ENCODE data around the gene UBXN2A. TPM values are rescaled to one million over a fixed set of nuclear protein-coding genes. Genes with fewer than 3 reads are reported as not detected.
"Not testable (repeated sequence)": the region's sequence is repeated elsewhere in the genome, so short reads cannot be mapped to it uniquely, and the experiment has no call there.

Gene UBXN2A
- polyA plus RNA-seq, 3 donors = 2.0 to 6.8 (median 5.5) TPM

- H2AFZ ChIP-seq (ENCODE audit: insufficient read depth, low read depth, low read length, poor library complexity, severe bottlenecking) = no peak overlapping the region
- Mint-ChIP-seq H3K4me3 (no peak overlapping the region), H3K9me3 (peaks cover 0 to 17% (median 2%) of the 10 kb centered on the region in 7 donors), H3K27ac (no peak overlapping the region), H3K27me3 (ENCODE audit: low read depth in 3 of 3) (peaks cover 37 to 52% (median 47%) of the 10 kb centered on the region in 3 donors), H3K4me1 (peaks cover 11% of the 10 kb centered on the region), H3K36me3 (peaks cover 0 to 8% of the 10 kb centered on the region in 2 donors)
- peaks cover 9 to 14% of the 10 kb centered on the region in 2 donors for H3K4me1 ChIP-seq (ENCODE audit: control insufficient read depth in 1 of 2, insufficient read depth in 2 of 2, low read length in 2 of 2)
- no peak overlapping the region for H3K27ac ChIP-seq (ENCODE audit: low read depth in 1 of 2, low read length in 2 of 2)
- peaks cover 26 to 40% of the 10 kb centered on the region in 2 donors for H3K27me3 ChIP-seq (ENCODE audit: control insufficient read depth in 2 of 2, insufficient read depth in 2 of 2, low read length in 2 of 2)
- intact Hi-C loops (cut with micrococcal nuclease) = no loop called here
- no peaks in the 10 kb centered on the region for H3K79me2 ChIP-seq (ENCODE audit: insufficient read depth, low read length)
- no peaks in the 10 kb centered on the region for H3K36me3 ChIP-seq (replicated peaks in 1 of 2; ENCODE audit: control insufficient read depth in 1 of 2, insufficient read depth in 2 of 2, low read length in 2 of 2)
- H3K9ac ChIP-seq (ENCODE audit: insufficient read depth, low read length, poor library complexity, severe bottlenecking) = no peak overlapping the region
- H3K9me3 ChIP-seq (replicated peaks in 1 of 2; ENCODE audit: control insufficient read depth in 1 of 2, insufficient read depth in 1 of 2, low read length in 2 of 2) = peaks cover 0 to 11% of the 10 kb centered on the region in 2 donors
- peak in 1 of 3 donors; percentile 49 for DNase-seq
- H3K4me3 ChIP-seq (replicated peaks in 1 of 3; ENCODE audit: low read depth in 2 of 3, low read length in 3 of 3) = no peak overlapping the region
- WGBS (ENCODE audit: insufficient coverage) = 54% methylated on average over 4 of the region's 9 CpGs
- TF ChIP-seq CTCF (IDR thresholded peaks at IDR 0.05) = no peak
- H4K20me1 ChIP-seq (ENCODE audit: insufficient read depth, low read length) = no peaks in the 10 kb centered on the region
- no peak overlapping the region for H3K4me2 ChIP-seq (replicated peaks; ENCODE audit: extremely low read depth, low read length, poor library complexity, severe bottlenecking)
Observed at GRCh38 chr2:24012521-24013188, 72.4 kb downstream of the UBXN2A start.

GRCh38 chr2:24014902-24015301 lies 74.6 kb downstream of the UBXN2A start:
- H2AFZ ChIP-seq (ENCODE audit: insufficient read depth, low read depth, low read length, poor library complexity, severe bottlenecking); H3K9ac ChIP-seq (ENCODE audit: insufficient read depth, low read length, poor library complexity, severe bottlenecking); intact Hi-C loops (cut with micrococcal nuclease); H3K79me2 ChIP-seq (ENCODE audit: insufficient read depth, low read length); H3K27ac Mint-ChIP-seq; H3K36me3 ChIP-seq (replicated peaks in 1 of 2; ENCODE audit: control insufficient read depth in 1 of 2, insufficient read depth in 2 of 2, low read length in 2 of 2); H4K20me1 ChIP-seq (ENCODE audit: insufficient read depth, low read length); H3K4me2 ChIP-seq (replicated peaks; ENCODE audit: extremely low read depth, low read length, poor library complexity, severe bottlenecking); H3K4me3 Mint-ChIP-seq; H3K4me3 ChIP-seq (replicated peaks in 1 of 3; ENCODE audit: low read depth in 2 of 3, low read length in 3 of 3); H3K4me1 Mint-ChIP-seq; H3K9me3 ChIP-seq (replicated peaks in 1 of 2; ENCODE audit: control insufficient read depth in 1 of 2, insufficient read depth in 1 of 2, low read length in 2 of 2); DNase-seq; H3K9me3 Mint-ChIP-seq; H3K36me3 Mint-ChIP-seq; H3K27ac ChIP-seq (ENCODE audit: low read depth in 1 of 2, low read length in 2 of 2); H3K4me1 ChIP-seq (ENCODE audit: control insufficient read depth in 1 of 2, insufficient read depth in 2 of 2, low read length in 2 of 2): not testable (repeated sequence)
- peaks cover 22 to 33% (median 29%) of the 10 kb centered on the region in 3 donors for H3K27me3 Mint-ChIP-seq (ENCODE audit: low read depth in 3 of 3)
- 92% methylated on average over 2 of the region's 6 CpGs for WGBS (ENCODE audit: insufficient coverage)
- H3K27me3 ChIP-seq (ENCODE audit: control insufficient read depth in 2 of 2, insufficient read depth in 2 of 2, low read length in 2 of 2) = peaks cover 16 to 24% of the 10 kb centered on the region in 2 donors

Data from CD14-positive monocyte (primary cell).